ENCODE results near the gene TDRD5. TPM values are rescaled to one million over a fixed set of nuclear protein-coding genes. Genes with fewer than 3 reads are reported as not detected.

TDRD5 gene
- total RNA-seq: not detected

- POLR2A ChIA-PET: no interaction called here
- CTCF ChIA-PET: no interaction called here
These were observed at the start of gene TDRD5 for GRCh38 chr1:179591592-179592580. TDRD5 (plus strand) TSS chr1:179591832; CDS start chr1:179592616, 784 bp downstream.

GRCh38 chr1:179545321-179545720 lies 46.3 kb upstream of the TDRD5 start:
- ChIA-PET POLR2A (no interaction called here), CTCF (no interaction called here)

DNA sequence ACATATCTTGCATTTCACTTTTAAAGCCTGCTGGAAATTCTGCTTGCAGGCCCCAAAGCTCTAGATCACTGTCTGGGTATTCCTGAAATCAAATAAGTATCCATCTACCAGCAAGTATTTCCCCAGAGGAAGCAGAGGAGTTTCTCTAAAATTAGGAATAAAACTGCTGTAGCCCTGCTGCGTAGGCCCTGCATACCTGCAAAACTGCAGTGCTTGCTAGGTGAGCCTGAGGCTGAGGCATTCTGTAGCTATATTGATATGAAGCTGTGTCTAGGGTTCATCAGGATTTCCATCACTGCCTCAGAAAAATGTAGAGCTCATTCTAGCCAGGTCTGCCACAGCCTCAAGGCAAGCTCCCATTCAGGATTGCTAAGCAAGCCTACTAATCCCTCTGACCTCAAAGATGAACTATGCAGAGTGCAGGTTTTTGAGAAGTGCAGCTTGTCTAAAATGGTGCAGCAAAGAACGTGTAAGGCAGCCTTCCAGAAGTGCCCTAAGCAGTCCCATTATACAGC lies 44.6 kb upstream of the TDRD5 start:
- ChIA-PET CTCF (interaction anchor here (1.1 kb wide), 1 partner anchor 9 kb away, joined by 5 read pairs; no protein-coding TSS in a partner anchor), POLR2A (no interaction called here)

DNA sequence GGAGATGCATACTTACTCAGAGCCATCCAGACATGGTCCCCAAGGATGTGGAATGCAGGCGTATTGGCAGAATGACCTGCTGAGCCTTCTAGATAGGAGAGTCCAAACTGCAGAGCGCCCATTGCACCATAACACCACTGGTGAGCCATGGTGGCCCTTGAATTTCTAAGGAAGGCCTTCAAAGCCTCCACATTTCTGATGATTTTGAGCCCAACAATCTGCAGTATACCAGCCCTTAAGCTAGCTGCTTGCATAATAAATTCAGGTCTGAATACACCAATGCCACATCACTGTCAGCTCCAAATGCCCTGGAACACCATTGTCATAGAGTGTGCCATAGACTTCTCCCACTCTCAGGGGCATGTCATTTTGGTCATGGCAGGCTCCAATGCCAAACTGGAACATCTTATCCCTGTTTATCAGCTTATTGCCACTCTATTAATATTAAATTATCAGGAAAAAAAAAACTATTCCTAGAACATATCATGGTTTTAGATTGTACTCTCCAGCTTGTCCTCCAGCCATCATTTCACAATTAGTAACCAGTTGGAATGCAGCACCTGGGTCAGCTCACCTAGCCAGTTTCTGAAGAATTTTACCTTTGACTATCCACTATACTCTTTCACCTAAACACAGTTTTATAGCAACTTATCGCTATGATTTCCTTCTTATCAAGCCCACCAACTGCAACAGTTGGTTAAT lies 42.8 kb upstream of the TDRD5 start:
- POLR2A ChIA-PET: no interaction called here
- CTCF ChIA-PET: no interaction called here

GRCh38 chr1:179549368-179549700 lies 42.3 kb upstream of the TDRD5 start:
- ChIA-PET CTCF (no interaction called here), POLR2A (no interaction called here)

- ChIA-PET POLR2A (no interaction called here), CTCF (no interaction called here)
These were observed 40.6 kb upstream of the TDRD5 start for GRCh38 chr1:179550746-179551682.

- ChIA-PET CTCF (no interaction called here), POLR2A (no interaction called here)
These were observed 37.2 kb upstream of the TDRD5 start for GRCh38 chr1:179554427-179554826.

GRCh38 chr1:179558078-179558477 lies 33.6 kb upstream of the TDRD5 start:
- CTCF ChIA-PET: no interaction called here
- POLR2A ChIA-PET: no interaction called here

DNA sequence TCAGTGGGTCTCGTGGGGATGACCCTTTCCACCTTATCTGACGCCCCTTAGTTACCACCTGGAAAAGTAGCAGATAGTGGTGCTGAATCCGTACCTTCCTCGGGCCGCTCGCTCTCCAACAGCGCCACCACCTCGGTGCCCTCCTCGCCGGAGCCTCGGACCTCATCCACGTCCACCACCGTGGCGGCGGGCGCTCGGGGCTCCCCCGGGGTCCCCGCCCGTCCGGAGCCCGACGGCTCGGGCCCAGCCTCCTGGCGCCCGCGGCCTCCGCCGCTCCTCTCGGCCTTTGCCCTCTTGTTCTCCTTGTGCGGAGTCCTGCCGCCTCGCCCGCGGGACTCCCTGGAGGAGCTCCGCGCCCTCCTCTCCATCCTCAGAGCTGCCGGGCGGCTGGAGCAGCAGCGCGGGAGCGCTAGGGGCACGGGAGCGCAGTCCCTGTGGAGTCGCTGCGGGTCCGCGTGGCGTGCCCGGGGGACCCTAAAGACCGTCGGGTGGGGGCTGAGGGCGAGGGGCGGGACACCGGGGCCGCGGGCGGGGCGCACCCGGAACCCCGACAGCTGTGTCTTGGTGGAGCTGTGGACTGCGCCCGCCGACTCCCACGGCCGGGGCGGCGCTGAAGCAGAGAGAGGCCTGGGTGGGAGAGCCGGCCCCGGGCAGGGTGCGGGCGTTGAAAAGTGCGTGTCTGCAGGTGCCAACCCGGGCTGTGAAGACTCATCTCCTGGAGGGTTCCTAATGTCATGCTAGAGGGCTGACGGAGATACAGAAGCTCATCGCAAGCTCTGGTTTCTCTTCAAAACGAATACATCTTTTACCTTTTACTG lies 15.9 kb upstream of the TDRD5 start, which contains the start of gene NPHS2:
Gene NPHS2, minus strand, starts transcription at position 452 of the 818 bp plus-strand sequence. Its CDS starts 84 bp downstream, at position 368.
- ChIA-PET POLR2A (no interaction called here), CTCF (no interaction called here)

DNA sequence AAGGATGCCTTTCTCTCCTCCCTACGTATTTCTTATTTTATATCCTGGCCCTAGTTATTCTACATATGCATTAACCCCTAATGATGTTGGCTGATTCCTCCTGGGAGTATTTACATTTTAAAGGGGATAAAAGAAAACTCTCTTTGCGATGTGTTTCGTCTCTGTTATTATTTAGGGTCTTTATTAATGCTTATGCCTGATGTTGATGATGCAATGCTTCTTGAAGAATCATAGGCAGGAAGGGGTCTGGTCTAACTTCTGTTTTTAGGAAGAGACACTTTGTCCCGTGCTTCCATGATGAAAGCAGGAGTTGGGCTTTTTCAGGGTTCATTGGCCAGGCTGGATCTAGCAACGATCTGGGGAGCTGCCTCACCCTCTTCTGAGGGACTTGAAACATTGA lies 15.1 kb upstream of the TDRD5 start:
- ChIA-PET POLR2A (no interaction called here), CTCF (no interaction called here)

DNA sequence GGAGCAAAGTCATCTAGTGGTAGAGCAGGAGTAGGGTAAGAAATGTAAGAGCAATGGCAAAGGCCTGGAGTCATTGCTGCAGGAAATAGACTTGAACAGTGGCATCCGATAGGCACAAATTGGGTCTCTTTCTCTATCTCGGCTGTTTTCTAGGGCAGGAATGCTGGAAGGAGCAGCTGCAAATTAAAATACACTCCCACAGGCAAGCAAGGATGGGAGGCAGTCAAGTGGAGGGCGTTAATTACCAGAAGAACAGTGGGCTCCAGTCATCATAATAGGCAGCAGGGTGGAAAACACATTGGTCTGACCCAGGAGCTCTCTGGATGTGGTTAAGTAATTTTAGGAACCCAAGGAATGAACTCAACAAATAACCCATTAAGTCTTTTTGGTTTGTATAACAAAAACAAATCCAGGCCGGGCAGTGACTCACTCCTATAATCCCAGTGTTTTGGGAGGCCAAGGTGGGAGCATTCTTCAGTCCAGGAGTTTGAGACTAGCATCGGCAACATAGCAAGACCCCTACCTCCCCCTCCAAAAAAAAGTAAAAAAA lies 7.8 kb upstream of the TDRD5 start:
- ChIA-PET POLR2A (no interaction called here), CTCF (interaction anchor here (0.5 kb wide), 1 partner anchor 418 kb away, joined by 3 read pairs; no protein-coding TSS in a partner anchor)

DNA sequence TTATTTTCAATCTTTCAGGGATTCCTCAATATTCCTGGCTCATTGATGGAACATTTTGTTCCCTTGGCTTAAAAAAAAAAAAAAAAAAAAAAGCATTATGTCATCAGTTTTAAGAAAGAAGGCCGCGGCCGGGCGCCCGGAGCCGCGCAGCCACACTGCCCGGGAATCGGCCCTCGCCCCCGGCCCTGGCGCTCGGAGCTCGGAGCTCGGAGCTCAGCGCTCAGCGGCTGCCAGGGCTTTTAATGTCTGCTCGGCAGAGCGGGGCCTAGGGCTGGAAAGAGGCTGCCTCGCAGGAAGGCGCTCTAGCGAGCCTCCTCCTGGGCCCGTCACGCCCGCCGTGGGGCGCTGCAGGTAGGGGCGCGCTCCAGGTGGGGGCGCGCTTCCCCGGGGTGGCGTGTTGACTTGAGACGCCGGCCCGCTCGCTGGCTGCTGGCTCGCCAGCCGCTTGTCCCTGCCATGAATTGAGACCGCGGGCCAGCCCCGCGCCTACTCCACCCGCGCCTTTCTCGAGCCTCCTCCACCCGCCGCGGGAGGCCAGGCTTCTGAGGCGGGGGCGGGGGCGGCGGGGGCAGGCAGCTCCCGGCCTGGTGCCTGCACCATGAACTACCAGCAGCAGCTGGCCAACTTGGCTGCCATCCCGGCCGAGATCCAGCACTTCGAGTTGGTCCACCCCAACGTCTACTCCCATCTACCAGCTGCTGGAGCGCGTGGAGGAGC lies 5.4 kb upstream of the TDRD5 start:
- CTCF ChIA-PET: no interaction called here
- POLR2A ChIA-PET: no interaction called here

DNA sequence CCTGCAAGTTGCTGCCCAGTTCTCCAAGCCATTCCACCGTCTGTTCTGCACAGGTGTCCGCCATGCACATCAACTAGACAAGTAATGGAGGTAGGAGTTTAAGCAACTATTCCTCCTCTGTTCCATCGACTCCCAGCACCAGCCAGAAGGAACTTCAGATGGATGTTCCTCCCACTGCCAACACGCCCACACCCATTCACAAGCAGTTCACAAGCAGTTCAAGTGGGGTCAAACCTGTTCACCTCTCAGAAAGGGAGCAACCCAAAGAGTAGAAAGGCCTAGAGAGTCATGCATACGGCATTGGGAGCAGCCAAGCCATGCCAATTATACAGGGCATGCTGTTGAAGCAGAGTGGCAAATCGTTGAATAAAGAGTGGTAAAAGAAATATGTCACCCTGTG lies 4.3 kb upstream of the TDRD5 start:
- POLR2A ChIA-PET: no interaction called here
- CTCF ChIA-PET: no interaction called here

GRCh38 chr1:179588425-179589024 lies 3.1 kb upstream of the TDRD5 start:
- CTCF ChIA-PET: no interaction called here
- POLR2A ChIA-PET: no interaction called here

- ChIA-PET POLR2A (no interaction called here), CTCF (no interaction called here)
These were observed 2.1 kb upstream of the TDRD5 start for GRCh38 chr1:179589509-179589908.

DNA sequence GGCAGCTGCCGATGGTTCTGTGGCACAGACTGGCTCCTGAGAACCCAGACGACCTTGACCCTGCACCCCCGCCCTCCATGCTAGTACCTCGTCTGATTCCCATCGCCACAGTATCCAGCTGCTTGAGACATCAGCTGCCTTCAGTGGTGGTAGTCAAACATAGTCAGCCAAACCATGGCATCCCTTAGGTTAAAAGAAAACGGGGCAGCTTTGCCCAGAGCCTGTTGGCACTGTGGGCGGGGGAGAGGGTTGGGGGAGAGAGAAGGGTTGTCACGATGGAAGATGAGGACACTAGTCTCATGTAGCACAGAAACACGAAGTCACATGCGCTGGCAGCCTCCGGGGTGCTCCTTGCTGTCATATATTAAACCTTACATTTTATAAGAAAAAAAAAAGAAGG lies 961 bp upstream of the TDRD5 start:
- CTCF ChIA-PET: no interaction called here
- POLR2A ChIA-PET: no interaction called here

DNA sequence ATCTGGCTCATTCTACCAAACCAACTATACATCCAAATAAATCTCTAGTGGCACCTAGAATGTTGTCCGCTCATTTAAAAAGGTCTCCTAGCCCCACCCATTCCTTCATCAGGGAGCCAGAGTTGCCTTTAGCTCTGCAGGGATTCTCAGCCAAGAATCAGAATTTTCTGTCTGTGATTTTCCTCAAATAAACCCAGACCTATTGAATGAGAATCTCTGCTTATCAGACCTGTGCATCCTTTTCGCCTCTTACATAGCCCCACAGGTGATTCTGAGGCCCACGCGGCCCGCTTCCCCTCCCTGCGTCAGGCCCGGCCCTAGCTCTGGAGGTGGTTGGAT lies 410 bp upstream of the TDRD5 start:
- CTCF ChIA-PET: no interaction called here

GRCh38 chr1:179598631-179599030 lies 7.0 kb downstream of the TDRD5 start:
- ChIA-PET CTCF (no interaction called here), POLR2A (no interaction called here)

More for the DNA sequence above, 410 bp upstream of the TDRD5 start:
- POLR2A ChIA-PET: no interaction called here

All from activated CD8-positive, alpha-beta memory T cell treated with anti-CD3 and anti-CD28 coated beads for 36 hours (primary cell).